Loucy (cell line): ENCODE results near the gene PARP8.

Source experiments
- CTCF ChIP-seq: fragments of 200-600 bp; sonication (generic); conservative IDR thresholded peaks from 2 replicates; pipeline ENCODE4 v1.5.1; 2014; ENCODE audit warnings: mild to moderate bottlenecking, antibody characterized with exemption, low read length
- EZH2phosphoT487 ChIP-seq: fragments of 200-600 bp; IDR thresholded peaks from 2 replicates; pipeline ENCODE4 v1.6.1; 2018; ENCODE audit warnings: antibody characterized with exemption, mild to moderate bottlenecking, moderate library complexity, borderline replicate concordance

- TF ChIP-seq CTCF (no peak), EZH2phosphoT487 (no peak)
Observed at GRCh38 chr5:50889790-50890189, 223.4 kb downstream of the PARP8 start.
